ENCODE data around the gene EFS.
"Not testable (repeated sequence)": the region's sequence is repeated elsewhere in the genome, so short reads cannot be mapped to it uniquely, and the experiment has no call there.

Gene EFS

GRCh38 chr14:23404331-23404900, 39.4 kb upstream of the EFS start:
- in situ Hi-C loops (cut with HindIII; ENCODE audit: low sequenced_read_pairs), result no loop called here
- TF ChIP-seq CTCF (IDR thresholded peaks at IDR 0.05; ENCODE audit: low read depth, low read length), result no peak
- no peak overlapping the region for H3K4me3 ChIP-seq (ENCODE audit: low read depth, low read length)
- DNase-seq (ENCODE audit: low read depth, low spot score), result no peak

GRCh38 chr14:23403908-23404307, 38.9 kb upstream of the EFS start:
- H3K4me3 ChIP-seq (ENCODE audit: low read depth, low read length), result no peak overlapping the region
- TF ChIP-seq CTCF (IDR thresholded peaks at IDR 0.05; ENCODE audit: low read depth, low read length), result no peak
- no peak for DNase-seq (ENCODE audit: low read depth, low spot score)
- in situ Hi-C loops (cut with HindIII; ENCODE audit: low sequenced_read_pairs), result no loop called here

- no peak for TF ChIP-seq CTCF (IDR thresholded peaks at IDR 0.05; ENCODE audit: low read depth, low read length)
- no peak overlapping the region for H3K4me3 ChIP-seq (ENCODE audit: low read depth, low read length)
- DNase-seq (ENCODE audit: low read depth, low spot score), result no peak
- in situ Hi-C loops (cut with HindIII; ENCODE audit: low sequenced_read_pairs), result no loop called here
Observed at GRCh38 chr14:23403139-23403438, 38.1 kb upstream of the EFS start.

GRCh38 chr14:23402296-23403138, 37.5 kb upstream of the EFS start:
- in situ Hi-C loops (cut with HindIII; ENCODE audit: low sequenced_read_pairs), result no loop called here
- no peak for TF ChIP-seq CTCF (IDR thresholded peaks at IDR 0.05; ENCODE audit: low read depth, low read length)
- H3K4me3 ChIP-seq (ENCODE audit: low read depth, low read length), result no peak overlapping the region

GRCh38 chr14:23401291-23401690, 36.3 kb upstream of the EFS start:
- H3K4me3 ChIP-seq (ENCODE audit: low read depth, low read length), result no peak overlapping the region
- DNase-seq (ENCODE audit: low read depth, low spot score), result no peak
- TF ChIP-seq CTCF (IDR thresholded peaks at IDR 0.05; ENCODE audit: low read depth, low read length), result no peak
- in situ Hi-C loops (cut with HindIII; ENCODE audit: low sequenced_read_pairs), result no loop called here

More at GRCh38 chr14:23402296-23403138, 37.5 kb upstream of the EFS start:
- DNase-seq (ENCODE audit: low read depth, low spot score), result no peak

- in situ Hi-C loops (cut with HindIII; ENCODE audit: low sequenced_read_pairs); DNase-seq (ENCODE audit: low read depth, low spot score); H3K4me3 ChIP-seq (ENCODE audit: low read depth, low read length): not testable (repeated sequence)
Observed at GRCh38 chr14:23400496-23401149, 35.7 kb upstream of the EFS start.

- TF ChIP-seq CTCF (IDR thresholded peaks at IDR 0.05; ENCODE audit: low read depth, low read length), result no peak
- no peak overlapping the region for H3K4me3 ChIP-seq (ENCODE audit: low read depth, low read length)
- in situ Hi-C loops (cut with HindIII; ENCODE audit: low sequenced_read_pairs), result no loop called here
- no peak for DNase-seq (ENCODE audit: low read depth, low spot score)
Observed at GRCh38 chr14:23399591-23399990, 34.6 kb upstream of the EFS start.
